ENCODE data around the gene LRCH3.

DNA sequence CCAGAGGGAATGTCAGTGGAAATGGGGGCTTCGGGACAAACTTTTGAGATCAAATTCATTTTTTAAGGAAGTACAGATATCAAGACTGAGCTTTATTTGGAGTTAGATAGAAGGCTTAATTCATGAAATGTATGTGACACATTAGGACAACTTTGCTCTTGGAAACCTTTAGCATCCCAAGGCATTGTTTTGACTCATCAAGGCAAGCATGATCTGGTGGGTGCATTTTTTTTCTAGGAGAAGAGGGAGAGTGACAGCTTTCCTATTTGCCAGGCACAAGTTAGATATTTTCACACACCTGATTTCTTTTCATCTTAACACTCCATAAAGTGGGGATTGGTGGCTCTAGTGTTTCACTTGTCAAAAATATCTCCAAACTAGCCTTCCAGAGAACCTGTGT lies 97.5 kb downstream of the LRCH3 start:
- TF ChIP-seq, protein P1, sequence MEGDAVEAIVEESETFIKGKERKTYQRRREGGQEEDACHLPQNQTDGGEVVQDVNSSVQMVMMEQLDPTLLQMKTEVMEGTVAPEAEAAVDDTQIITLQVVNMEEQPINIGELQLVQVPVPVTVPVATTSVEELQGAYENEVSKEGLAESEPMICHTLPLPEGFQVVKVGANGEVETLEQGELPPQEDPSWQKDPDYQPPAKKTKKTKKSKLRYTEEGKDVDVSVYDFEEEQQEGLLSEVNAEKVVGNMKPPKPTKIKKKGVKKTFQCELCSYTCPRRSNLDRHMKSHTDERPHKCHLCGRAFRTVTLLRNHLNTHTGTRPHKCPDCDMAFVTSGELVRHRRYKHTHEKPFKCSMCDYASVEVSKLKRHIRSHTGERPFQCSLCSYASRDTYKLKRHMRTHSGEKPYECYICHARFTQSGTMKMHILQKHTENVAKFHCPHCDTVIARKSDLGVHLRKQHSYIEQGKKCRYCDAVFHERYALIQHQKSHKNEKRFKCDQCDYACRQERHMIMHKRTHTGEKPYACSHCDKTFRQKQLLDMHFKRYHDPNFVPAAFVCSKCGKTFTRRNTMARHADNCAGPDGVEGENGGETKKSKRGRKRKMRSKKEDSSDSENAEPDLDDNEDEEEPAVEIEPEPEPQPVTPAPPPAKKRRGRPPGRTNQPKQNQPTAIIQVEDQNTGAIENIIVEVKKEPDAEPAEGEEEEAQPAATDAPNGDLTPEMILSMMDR (conservative IDR thresholded peaks at IDR 0.05; ENCODE audit: low read depth, low read length), result no peak
- no peak for TF ChIP-seq EZH2 (IDR thresholded peaks at IDR 0.05; ENCODE audit: borderline replicate concordance, low read depth, low read length, poor library complexity, severe bottlenecking)

Data from A673 (cell line).